H1 (cell line): Measurements from ENCODE around the gene NALF2. TPM values are rescaled to one million over a fixed set of nuclear protein-coding genes. Genes with fewer than 3 reads are reported as not detected.

ENCODE experiments used
- CTCF ChIA-PET: fragments of 300-600 bp; sonication (Branson Sonifier 250); formaldehyde crosslinking; loops from one replicate; lab custom pipeline; 2021; ENCODE audit not compliant: partially characterized antibody; lab: Charles Lee
- POLR2A ChIA-PET: fragments of 300-600 bp; sonication (Branson Sonifier 250); formaldehyde crosslinking; loops from one replicate; lab custom pipeline; 2021; ENCODE audit warnings: inconsistent platforms; ENCODE audit not compliant: partially characterized antibody; lab: Charles Lee
- DNase-seq, 2 experiments: peaks; one replicate each; pipeline versions ENCODE4 v3.0.0 to v3.0.0-alpha.2; 2010 to 2022; ENCODE audit warnings: low spot score in 2 of 2, low read depth in 1 of 2, mixed read lengths in 1 of 2
- FAIRE-seq: peaks from 2 replicates; lab custom pipeline; 2011; peaks lifted over from hg19 to GRCh38; lab: Jason Lieb, UNC
- H2AFZ ChIP-seq: 2 replicates; pipeline ENCODE4 v1.8.1; 2012; ENCODE audit warnings: low read length, inconsistent platforms
- H2AK5ac ChIP-seq: 2 replicates; pipeline ENCODE4 v1.6.1; 2013; ENCODE audit warnings: low read depth, low read length
- H2BK120ac ChIP-seq: replicated peaks from 2 replicates; pipeline ENCODE3; 2013; ENCODE audit warnings: low read depth, low read length, inconsistent platforms
- H2BK12ac ChIP-seq: 2 replicates; pipeline ENCODE4 v1.6.1; 2013; ENCODE audit warnings: low read depth, low read length
- H2BK15ac ChIP-seq: 2 replicates; pipeline ENCODE4 v1.6.1; 2013; ENCODE audit warnings: low read length
- H2BK20ac ChIP-seq: 2 replicates; pipeline ENCODE4 v1.6.1; 2013; ENCODE audit warnings: low read length
- H2BK5ac ChIP-seq: 2 replicates; pipeline ENCODE4 v1.6.1; 2013; ENCODE audit warnings: low read depth, low read length
- H3K14ac ChIP-seq: 2 replicates; pipeline ENCODE4 v1.6.1; 2013; ENCODE audit warnings: inconsistent platforms; ENCODE audit not compliant: insufficient read length
- H3K18ac ChIP-seq: 2 replicates; pipeline ENCODE4 v1.6.1; 2013; ENCODE audit warnings: low read length; ENCODE audit errors: extremely low read depth
- H3K23ac ChIP-seq: 2 replicates; pipeline ENCODE4 v1.6.1; 2013; ENCODE audit warnings: inconsistent platforms; ENCODE audit not compliant: insufficient read length
- H3K23me2 ChIP-seq: 2 replicates; pipeline ENCODE4 v1.6.1; 2013; ENCODE audit warnings: low read depth, low read length
- H3K27ac ChIP-seq: 2 replicates; pipeline ENCODE4 v1.6.1; 2011; ENCODE audit warnings: low read depth, low read length, inconsistent platforms
- H3K27me3 ChIP-seq, 4 experiments: replicated peaks in 1 of 4; 1 replicate in 1 of 4; 2 replicates in 3 of 4; pipeline versions ENCODE4 v1.6.1 to v1.8.1; 2011 to 2013; ENCODE audit warnings: low read length in 3 of 4, mild to moderate bottlenecking in 3 of 4, inconsistent platforms in 2 of 4, mixed read lengths in 2 of 4, moderate library complexity in 1 of 4; ENCODE audit not compliant: control insufficient read depth in 3 of 4, insufficient read depth in 3 of 4; ENCODE audit errors: extremely low read depth in 1 of 4
- H3K36me3 ChIP-seq, 4 experiments: 2 replicates each; pipeline versions ENCODE4 v1.6.1 to v1.8.1; 2011 to 2013; ENCODE audit warnings: mild to moderate bottlenecking in 4 of 4, low read length in 3 of 4, moderate library complexity in 2 of 4, control low read depth in 1 of 4, inconsistent platforms in 1 of 4; ENCODE audit not compliant: insufficient read depth in 4 of 4, control insufficient read depth in 2 of 4
- H3K4ac ChIP-seq: replicated peaks from 2 replicates; pipeline ENCODE3; 2013; ENCODE audit warnings: low read length, low read depth, mixed read lengths, inconsistent platforms; ENCODE audit not compliant: insufficient read length
- H3K4me1 ChIP-seq, 4 experiments: replicated peaks in 1 of 4; 1 replicate in 1 of 4; 2 replicates in 3 of 4; pipeline versions ENCODE4 v1.6.1 to v1.8.1; 2011 to 2013; ENCODE audit warnings: low read length in 3 of 4, inconsistent platforms in 2 of 4, mixed read lengths in 1 of 4; ENCODE audit not compliant: insufficient read depth in 4 of 4, control insufficient read depth in 3 of 4
- H3K4me2 ChIP-seq, 2 experiments: 2 replicates each; pipeline versions ENCODE4 v1.6.1 to v1.8.1; 2011 to 2013; ENCODE audit warnings: low read depth in 2 of 2, low read length in 2 of 2, control low read depth in 1 of 2, inconsistent platforms in 1 of 2, mild to moderate bottlenecking in 1 of 2; ENCODE audit not compliant: insufficient read depth in 1 of 2
- H3K4me3 ChIP-seq, 4 experiments: fragments of 200-600, 300-600 bp in 1 of 4; sonication (generic), shearing (Covaris generic), sonication (Bioruptor Twin) in 1 of 4; 2 replicates each; pipeline versions ENCODE4 v1.5.1 to v1.8.1; 2011 to 2016; ENCODE audit warnings: low read length in 4 of 4, low read depth in 3 of 4, control low read depth in 2 of 4, inconsistent platforms in 2 of 4, mild to moderate bottlenecking in 2 of 4, mixed read lengths in 1 of 4, moderate library complexity in 1 of 4; ENCODE audit not compliant: insufficient read depth in 2 of 4; ENCODE audit errors: extremely low read depth in 1 of 4
- H3K56ac ChIP-seq: replicated peaks from 2 replicates; pipeline ENCODE3; 2013; ENCODE audit warnings: low read depth, mild to moderate bottlenecking, mixed read lengths, low read length, inconsistent platforms; ENCODE audit not compliant: insufficient read length
- H3K79me1 ChIP-seq: 2 replicates; pipeline ENCODE4 v1.6.1; 2013; ENCODE audit warnings: low read depth, low read length, control low read depth
- H3K79me2 ChIP-seq, 2 experiments: 2 replicates each; pipeline versions ENCODE4 v1.6.1 to v1.8.1; 2012 to 2013; ENCODE audit warnings: low read length in 2 of 2, mild to moderate bottlenecking in 2 of 2, inconsistent platforms in 1 of 2; ENCODE audit not compliant: insufficient read depth in 2 of 2, control insufficient read depth in 1 of 2
- H3K9ac ChIP-seq, 4 experiments: replicated peaks in 1 of 4; 1 replicate in 1 of 4; 2 replicates in 3 of 4; pipeline versions ENCODE4 v1.6.1 to v1.8.1; 2011 to 2013; ENCODE audit warnings: low read depth in 3 of 4, low read length in 3 of 4, control low read depth in 2 of 4, mild to moderate bottlenecking in 2 of 4, moderate library complexity in 2 of 4, inconsistent platforms in 1 of 4; ENCODE audit errors: extremely low read depth in 1 of 4
- H3K9me3 ChIP-seq, 2 experiments: 2 replicates each; pipeline versions ENCODE4 v1.6.1 to v1.8.1; 2012 to 2013; ENCODE audit warnings: mild to moderate bottlenecking in 2 of 2, moderate library complexity in 2 of 2, control low read depth in 1 of 2, inconsistent platforms in 1 of 2, low read depth in 1 of 2, low read length in 1 of 2, mixed read lengths in 1 of 2; ENCODE audit not compliant: insufficient read depth in 2 of 2
- H4K20me1 ChIP-seq, 2 experiments: replicated peaks in 1 of 2; 2 replicates each; pipeline versions ENCODE3 to v1.8.1; 2011 to 2013; ENCODE audit warnings: inconsistent platforms in 2 of 2, low read length in 2 of 2, mild to moderate bottlenecking in 1 of 2; ENCODE audit not compliant: insufficient read depth in 2 of 2, control insufficient read depth in 1 of 2
- H4K5ac ChIP-seq: 2 replicates; pipeline ENCODE4 v1.6.1; 2013; ENCODE audit warnings: low read length, low read depth, mixed read lengths, inconsistent platforms; ENCODE audit not compliant: insufficient read length
- H4K8ac ChIP-seq: 2 replicates; pipeline ENCODE4 v1.8.0; 2013; ENCODE audit warnings: mild to moderate bottlenecking, moderate library complexity, low read length, inconsistent platforms; ENCODE audit not compliant: insufficient read depth; ENCODE audit errors: extremely low read depth
- H4K91ac ChIP-seq: replicated peaks from 2 replicates; pipeline ENCODE3; 2013; ENCODE audit warnings: low read length, mixed read lengths, inconsistent platforms; ENCODE audit not compliant: insufficient read length
- CTBP2 ChIP-seq: IDR thresholded peaks from 2 replicates; pipeline ENCODE4 v1.7.0; 2011; ENCODE audit warnings: borderline replicate concordance, mild to moderate bottlenecking, moderate library complexity, mixed read lengths, low read length; ENCODE audit not compliant: insufficient read depth, insufficient read length
- KDM4A ChIP-seq: IDR thresholded peaks from one replicate; pipeline ENCODE4 v1.7.1; 2012; ENCODE audit warnings: low read depth, mild to moderate bottlenecking, moderate library complexity, low read length, inconsistent platforms; ENCODE audit not compliant: severe bottlenecking
- TBP ChIP-seq: IDR thresholded peaks from 2 replicates; pipeline ENCODE4 v1.6.1; 2011; ENCODE audit warnings: low read depth, low read length, improper control_type of control experiment
- WGBS, 2 experiments: shearing (Covaris generic) in 1 of 2; methylation state at CpG; one replicate each; pipeline versions ENCODE4 v1.1.6 to v1.1.7; 2013 to 2015; ENCODE audit warnings: low lambda C conversion rate in 2 of 2, mixed read lengths in 2 of 2, inconsistent platforms in 1 of 2, low coverage in 1 of 2, missing lambda C conversion rate in 1 of 2; ENCODE audit not compliant: insufficient replicate concordance in 2 of 2, insufficient coverage in 1 of 2, insufficient read length in 1 of 2; ENCODE audit errors: extremely low coverage in 1 of 2, missing lambda C conversion rate in 1 of 2; 5-methylcytosine and 5-hydroxymethylcytosine counted together
- polyA plus RNA-seq, 7 experiments: library from polyadenylated mRNA; depleted of rRNA in 3 of 7; stranded (reverse) in 5 of 7; unstranded in 2 of 7; fragments of >200 nt in 5 of 7; fragments of 200-250 nt in 2 of 7; gene quantifications; 1 replicate in 5 of 7; 2 replicates in 1 of 7; 4 replicates in 1 of 7; pipeline versions ENCODE4 v1.2.1 to v1.2.3, GENCODE V29; 2011 to 2013; ENCODE audit warnings: missing spikeins in 2 of 7, mixed read lengths in 2 of 7
- total RNA-seq: library from RNA; stranded (reverse); fragmentation: NEBNext Ultra II Directional; extraction: Animal tissue kit (Norgen Biotek cat#: 25700); gene quantifications from 2 replicates; pipeline ENCODE4 v1.2.1, GENCODE V29; 2021
- TF ChIP-seq, protein P1 (sequence below): IDR thresholded peaks from 2 replicates; pipeline ENCODE4 v1.6.1; 2012; ENCODE audit warnings: inconsistent platforms

NALF2 gene
- total and polyA plus RNA-seq, 2 of the 8 experiments (the other 6 are each of a cell fraction or from before 2014, with no cell fraction given), result 7.5 to 15.6 TPM

DNA sequence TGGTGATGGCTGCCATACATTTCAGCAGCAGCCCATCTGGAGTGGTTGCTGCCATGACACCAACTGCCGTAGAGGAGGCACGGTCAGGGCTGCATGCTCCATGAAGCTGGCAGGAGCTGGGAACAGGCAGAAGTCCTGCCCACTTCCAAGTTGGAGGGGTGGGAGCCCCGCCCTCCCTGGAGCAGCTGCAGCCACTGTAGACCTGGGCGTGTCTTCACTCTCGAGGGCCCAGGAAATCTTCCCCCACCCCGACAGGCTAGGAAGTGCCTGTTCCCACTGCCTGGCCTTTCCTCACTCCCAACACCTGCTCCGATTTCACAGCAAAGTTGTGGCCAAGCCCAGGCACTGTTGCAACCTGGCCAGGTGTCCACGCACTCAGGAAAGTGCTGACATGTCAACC lies 42.3 kb downstream of the NALF2 start:
- Histone ChIP-seq H4K8ac (no peak overlapping the region), H3K27ac (no peak overlapping the region), H2BK120ac (no peak overlapping the region), H3K27me3 (no peaks in the 10 kb centered on the region), H3K23ac (no peak overlapping the region), H3K18ac (no peak overlapping the region), H3K56ac (no peak overlapping the region), H4K91ac (no peak overlapping the region), H3K79me2 (no peaks in the 10 kb centered on the region), H2BK12ac (no peak overlapping the region), H3K4ac (no peak overlapping the region), H2AFZ (no peak overlapping the region; the same call in 1 of the 2 replicates), H3K4me3 (no peak overlapping the region), H4K5ac (no peak overlapping the region), H3K4me1 (0 out of 7 replicates have a peak, but pooled peaks cover 0 to 5% (median 0%) of the 10 kb centered on the region in 4 experiments), H3K9ac (no peak overlapping the region), H3K9me3 (no peaks in the 10 kb centered on the region), H2BK15ac (no peak overlapping the region), H3K14ac (no peak overlapping the region), H2AK5ac (no peak overlapping the region), H3K36me3 (no peaks in the 10 kb centered on the region), H3K4me2 (no peak overlapping the region), H2BK5ac (no peak overlapping the region), H3K79me1 (no peaks in the 10 kb centered on the region), H4K20me1 (no peaks in the 10 kb centered on the region), H3K23me2 (no peaks in the 10 kb centered on the region), H2BK20ac (no peak overlapping the region)
- ChIA-PET CTCF (interaction anchor here (1.3 kb wide), 1 partner anchor 72 kb away, joined by 3 read pairs; no protein-coding TSS in a partner anchor), POLR2A (no interaction called here)
- 65% methylated on average over 4 of the region's 8 CpGs; no CpG with 5 or more reads in 1 of the 2 experiments for WGBS, 2 experiments
- no peak for DNase-seq
- no peak for FAIRE-seq
- TF ChIP-seq TBP, result no peak
- no peak for TF ChIP-seq KDM4A
- no peak for TF ChIP-seq CTBP2
- TF ChIP-seq, protein P1, sequence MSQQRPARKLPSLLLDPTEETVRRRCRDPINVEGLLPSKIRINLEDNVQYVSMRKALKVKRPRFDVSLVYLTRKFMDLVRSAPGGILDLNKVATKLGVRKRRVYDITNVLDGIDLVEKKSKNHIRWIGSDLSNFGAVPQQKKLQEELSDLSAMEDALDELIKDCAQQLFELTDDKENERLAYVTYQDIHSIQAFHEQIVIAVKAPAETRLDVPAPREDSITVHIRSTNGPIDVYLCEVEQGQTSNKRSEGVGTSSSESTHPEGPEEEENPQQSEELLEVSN, result no peak
